HEK293 (cell line): ENCODE data around the gene THSD7A.

Experiments used
- REPIN1 ChIP-seq: fragments of 450-650 bp; formaldehyde crosslinking; IDR thresholded peaks from 2 replicates; pipeline ENCODE4 v1.5.1; 2017; ENCODE audit warnings: missing biosample characterization, missing genetic modification characterization, low read depth
- ZNF10 ChIP-seq: fragments of 450-650 bp; formaldehyde crosslinking; IDR thresholded peaks from 2 replicates; pipeline ENCODE4 v1.5.1; 2017; ENCODE audit warnings: missing biosample characterization, missing genetic modification characterization
- ZNF133 ChIP-seq: fragments of 450-650 bp; formaldehyde crosslinking; IDR thresholded peaks from 2 replicates; pipeline ENCODE4 v1.5.1; 2016; ENCODE audit warnings: missing biosample characterization, missing genetic modification characterization
- TF ChIP-seq, protein P1 (sequence below): fragments of 450-650 bp; formaldehyde crosslinking; IDR thresholded peaks from 2 replicates; pipeline ENCODE4 v1.5.1; 2016; ENCODE audit warnings: missing biosample characterization, missing genetic modification characterization, low read depth
- TF ChIP-seq, protein P2 (sequence below): IDR thresholded peaks from 2 replicates; pipeline ENCODE4 v1.6.1; 2011; ENCODE audit warnings: mild to moderate bottlenecking, low read depth, low read length, borderline replicate concordance
- TF ChIP-seq, protein P3 (sequence below): fragments of 450-650 bp; formaldehyde crosslinking; IDR thresholded peaks from 2 replicates; pipeline ENCODE4 v1.5.1; 2016; ENCODE audit warnings: missing biosample characterization, missing genetic modification characterization

DNA sequence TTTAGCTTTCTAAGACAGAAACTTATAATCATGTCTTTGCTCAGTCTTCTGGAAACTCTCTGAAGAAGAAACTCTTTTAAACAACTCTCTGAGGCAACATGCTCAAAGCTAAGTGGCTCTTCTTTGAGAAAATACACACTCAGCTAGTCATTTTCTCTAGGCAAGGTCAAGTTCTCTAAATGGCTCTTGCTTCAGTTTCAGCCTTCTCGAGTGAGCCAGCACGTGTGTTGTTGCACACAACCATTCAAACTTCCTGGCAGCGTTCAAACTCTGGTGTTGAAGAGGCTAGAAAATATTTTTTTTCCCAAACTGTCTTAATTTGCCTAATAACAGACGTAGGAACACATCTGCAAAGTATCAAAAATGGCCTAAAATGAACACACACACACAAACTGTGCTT, 129.1 kb downstream of the THSD7A start:
- TF ChIP-seq ZNF133 (no peak), REPIN1 (tag by site-specific recombination) (no peak), ZNF10 (tag by site-specific recombination) (no peak)
- TF ChIP-seq, protein P1, sequence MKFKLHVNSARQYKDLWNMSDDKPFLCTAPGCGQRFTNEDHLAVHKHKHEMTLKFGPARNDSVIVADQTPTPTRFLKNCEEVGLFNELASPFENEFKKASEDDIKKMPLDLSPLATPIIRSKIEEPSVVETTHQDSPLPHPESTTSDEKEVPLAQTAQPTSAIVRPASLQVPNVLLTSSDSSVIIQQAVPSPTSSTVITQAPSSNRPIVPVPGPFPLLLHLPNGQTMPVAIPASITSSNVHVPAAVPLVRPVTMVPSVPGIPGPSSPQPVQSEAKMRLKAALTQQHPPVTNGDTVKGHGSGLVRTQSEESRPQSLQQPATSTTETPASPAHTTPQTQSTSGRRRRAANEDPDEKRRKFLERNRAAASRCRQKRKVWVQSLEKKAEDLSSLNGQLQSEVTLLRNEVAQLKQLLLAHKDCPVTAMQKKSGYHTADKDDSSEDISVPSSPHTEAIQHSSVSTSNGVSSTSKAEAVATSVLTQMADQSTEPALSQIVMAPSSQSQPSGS: no peak
- TF ChIP-seq, protein P2, sequence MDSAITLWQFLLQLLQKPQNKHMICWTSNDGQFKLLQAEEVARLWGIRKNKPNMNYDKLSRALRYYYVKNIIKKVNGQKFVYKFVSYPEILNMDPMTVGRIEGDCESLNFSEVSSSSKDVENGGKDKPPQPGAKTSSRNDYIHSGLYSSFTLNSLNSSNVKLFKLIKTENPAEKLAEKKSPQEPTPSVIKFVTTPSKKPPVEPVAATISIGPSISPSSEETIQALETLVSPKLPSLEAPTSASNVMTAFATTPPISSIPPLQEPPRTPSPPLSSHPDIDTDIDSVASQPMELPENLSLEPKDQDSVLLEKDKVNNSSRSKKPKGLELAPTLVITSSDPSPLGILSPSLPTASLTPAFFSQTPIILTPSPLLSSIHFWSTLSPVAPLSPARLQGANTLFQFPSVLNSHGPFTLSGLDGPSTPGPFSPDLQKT: no peak
- TF ChIP-seq, protein P3, sequence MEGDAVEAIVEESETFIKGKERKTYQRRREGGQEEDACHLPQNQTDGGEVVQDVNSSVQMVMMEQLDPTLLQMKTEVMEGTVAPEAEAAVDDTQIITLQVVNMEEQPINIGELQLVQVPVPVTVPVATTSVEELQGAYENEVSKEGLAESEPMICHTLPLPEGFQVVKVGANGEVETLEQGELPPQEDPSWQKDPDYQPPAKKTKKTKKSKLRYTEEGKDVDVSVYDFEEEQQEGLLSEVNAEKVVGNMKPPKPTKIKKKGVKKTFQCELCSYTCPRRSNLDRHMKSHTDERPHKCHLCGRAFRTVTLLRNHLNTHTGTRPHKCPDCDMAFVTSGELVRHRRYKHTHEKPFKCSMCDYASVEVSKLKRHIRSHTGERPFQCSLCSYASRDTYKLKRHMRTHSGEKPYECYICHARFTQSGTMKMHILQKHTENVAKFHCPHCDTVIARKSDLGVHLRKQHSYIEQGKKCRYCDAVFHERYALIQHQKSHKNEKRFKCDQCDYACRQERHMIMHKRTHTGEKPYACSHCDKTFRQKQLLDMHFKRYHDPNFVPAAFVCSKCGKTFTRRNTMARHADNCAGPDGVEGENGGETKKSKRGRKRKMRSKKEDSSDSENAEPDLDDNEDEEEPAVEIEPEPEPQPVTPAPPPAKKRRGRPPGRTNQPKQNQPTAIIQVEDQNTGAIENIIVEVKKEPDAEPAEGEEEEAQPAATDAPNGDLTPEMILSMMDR: no peak
